Measurements from ENCODE around the gene PREX1. TPM values are rescaled to one million over a fixed set of nuclear protein-coding genes. Genes with fewer than 3 reads are reported as not detected.

The PREX1 gene
- total and polyA plus RNA-seq, 2 experiments from 2014 or later: 4.5 to 12.5 TPM

- Histone ChIP-seq H3K27me3 (no peaks in the 10 kb centered on the region), H3K4me3 (no peak overlapping the region), H3K9me3 (ENCODE audit: low read depth) (no peaks in the 10 kb centered on the region), H3K36me3 (no peaks in the 10 kb centered on the region), H3K27ac (no peak overlapping the region), H3K4me1 (ENCODE audit: low read depth) (no peaks in the 10 kb centered on the region)
- no peak for DNase-seq (ENCODE audit: low read depth in 1 of 2, low spot score in 1 of 2)
- TF ChIP-seq CTCF (IDR thresholded peaks at IDR 0.05; ENCODE audit: low read depth, low read length): no peak
Observed at GRCh38 chr20:48615871-48616270, 211.9 kb downstream of the PREX1 start.

GRCh38 chr20:48614593-48615274 is 213.1 kb downstream of the PREX1 start:
- Histone ChIP-seq H3K36me3 (no peaks in the 10 kb centered on the region), H3K27ac (no peak overlapping the region), H3K27me3 (no peaks in the 10 kb centered on the region), H3K4me1 (ENCODE audit: low read depth) (no peaks in the 10 kb centered on the region), H3K4me3 (no peak overlapping the region), H3K9me3 (ENCODE audit: low read depth) (no peaks in the 10 kb centered on the region)
- TF ChIP-seq CTCF (IDR thresholded peaks at IDR 0.05; ENCODE audit: low read depth, low read length): no peak
- no peak for DNase-seq (ENCODE audit: low read depth in 1 of 2, low spot score in 1 of 2)

GRCh38 chr20:48613926-48614325 is 213.9 kb downstream of the PREX1 start:
- Histone ChIP-seq H3K36me3 (no peaks in the 10 kb centered on the region), H3K4me3 (no peak overlapping the region), H3K27me3 (no peaks in the 10 kb centered on the region), H3K4me1 (ENCODE audit: low read depth) (no peaks in the 10 kb centered on the region), H3K9me3 (ENCODE audit: low read depth) (no peaks in the 10 kb centered on the region), H3K27ac (no peak overlapping the region)
- DNase-seq (ENCODE audit: low read depth in 1 of 2, low spot score in 1 of 2): no peak
- TF ChIP-seq CTCF (IDR thresholded peaks at IDR 0.05; ENCODE audit: low read depth, low read length): no peak

GRCh38 chr20:48612335-48612734 is 215.5 kb downstream of the PREX1 start:
- no peaks in the 10 kb centered on the region for H3K27me3 ChIP-seq
- H3K27ac ChIP-seq: no peak overlapping the region
- no peaks in the 10 kb centered on the region for H3K36me3 ChIP-seq
- no peak for DNase-seq (ENCODE audit: low read depth in 1 of 2, low spot score in 1 of 2)
- no peaks in the 10 kb centered on the region for H3K9me3 ChIP-seq (ENCODE audit: low read depth)
- no peak overlapping the region for H3K4me3 ChIP-seq
- no peaks in the 10 kb centered on the region for H3K4me1 ChIP-seq (ENCODE audit: low read depth)
- no peak for TF ChIP-seq CTCF (IDR thresholded peaks at IDR 0.05; ENCODE audit: low read depth, low read length)

GRCh38 chr20:48610996-48611395 is 216.8 kb downstream of the PREX1 start:
- TF ChIP-seq CTCF (IDR thresholded peaks at IDR 0.05; ENCODE audit: low read depth, low read length): no peak
- Histone ChIP-seq H3K27me3 (no peaks in the 10 kb centered on the region), H3K9me3 (ENCODE audit: low read depth) (no peaks in the 10 kb centered on the region), H3K27ac (no peak overlapping the region), H3K36me3 (no peaks in the 10 kb centered on the region), H3K4me1 (ENCODE audit: low read depth) (peaks cover 3% of the 10 kb centered on the region), H3K4me3 (no peak overlapping the region)
- no peak for DNase-seq (ENCODE audit: low read depth in 1 of 2, low spot score in 1 of 2)

All from cardiac muscle cell (in vitro differentiated cells and primary cell).